Measurements from ENCODE around the gene MLLT6. TPM values are rescaled to one million over a fixed set of nuclear protein-coding genes. Genes with fewer than 3 reads are reported as not detected.

The MLLT6 gene
- total and polyA plus RNA-seq, 2 of the 13 experiments (the other 11 are each of a cell fraction or from before 2014, with no cell fraction given) = 50.7 to 69.5 TPM

- TF ChIP-seq ZKSCAN1 (IDR thresholded peaks at IDR 0.05; ENCODE audit: low read length) (0 out of 2 replicates have a peak, but pooled peaks have one; percentile 59), AGO2 (optimal IDR thresholded peaks at IDR 0.05; ENCODE audit: low read depth, low read length) (no peak), MXD3 (CRISPR knock-in tag; IDR thresholded peaks at IDR 0.05) (no peak; the same call in 1 of the 2 replicates), IKZF1 (IDR thresholded peaks at IDR 0.05) (no peak), ZFP91 (CRISPR knock-in tag; IDR thresholded peaks at IDR 0.05; ENCODE audit: borderline replicate concordance) (peak; percentile 84), ZNF768 (CRISPR knock-in tag; IDR thresholded peaks at IDR 0.05) (peak; percentile 95), NR2F6 (IDR thresholded peaks at IDR 0.05) (no peak), NR2F6 (CRISPR knock-in tag; IDR thresholded peaks at IDR 0.05) (peak; percentile 63), TBX3 (IDR thresholded peaks at IDR 0.05; ENCODE audit: borderline replicate concordance) (no peak), ZNF136 (CRISPR knock-in tag; IDR thresholded peaks at IDR 0.05; ENCODE audit: low read depth) (no peak), HIVEP1 (CRISPR knock-in tag; IDR thresholded peaks at IDR 0.05) (peak; percentile 46; the same call in 1 of the 2 replicates), AGO1 (IDR thresholded peaks at IDR 0.05; ENCODE audit: low read depth, low read length, poor library complexity, severe bottlenecking) (no peak), THAP9 (CRISPR knock-in tag; IDR thresholded peaks at IDR 0.05; ENCODE audit: borderline replicate concordance) (no peak), ZBTB14 (CRISPR knock-in tag; IDR thresholded peaks at IDR 0.05) (no peak; the same call in 1 of the 2 replicates), ZSCAN30 (CRISPR knock-in tag; IDR thresholded peaks at IDR 0.05) (no peak), ZNF224 (CRISPR knock-in tag; IDR thresholded peaks at IDR 0.05) (no peak), ARID3A (IDR thresholded peaks at IDR 0.05; ENCODE audit: low read depth, low read length) (peak; percentile 41; the same call in 1 of the 2 replicates), ZNF543 (CRISPR knock-in tag; IDR thresholded peaks at IDR 0.05) (no peak), FOXO4 (CRISPR knock-in tag; conservative IDR thresholded peaks at IDR 0.05) (no peak), FOXP1 (IDR thresholded peaks at IDR 0.05) (no peak), FOXP1 (CRISPR knock-in tag; IDR thresholded peaks at IDR 0.05) (peak; percentile 43; the same call in 1 of the 2 replicates)
Observed at GRCh38 chr17:38676706-38677504, 28.2 kb upstream of the MLLT6 start (continued).

All from HepG2 (cell line).